Activated T-cell treated with anti-CD3 and anti-CD28 coated beads, Interleukin-2, amount 50 U/mL, for 24 hours (primary cell): ENCODE results near the gene KIAA1217.

Source experiments
- DNase-seq: peaks from one replicate; pipeline ENCODE4 v3.0.0-alpha.2; 2020
- H3K27ac Mint-ChIP-seq: 2 replicates; pipeline ENCODE4 v1.8.0; 2020; ENCODE audit warnings: mild to moderate bottlenecking, mixed read lengths
- H3K27me3 Mint-ChIP-seq: 2 replicates; pipeline ENCODE4 v1.8.0; 2020; ENCODE audit warnings: mixed read lengths
- H3K36me3 Mint-ChIP-seq: 2 replicates; pipeline ENCODE4 v1.8.0; 2020; ENCODE audit warnings: low read depth, mixed read lengths
- H3K4me1 Mint-ChIP-seq: 2 replicates; pipeline ENCODE4 v1.8.0; 2020; ENCODE audit warnings: low read depth, mixed read lengths
- H3K4me3 Mint-ChIP-seq: 2 replicates; pipeline ENCODE4 v1.8.0; 2020; ENCODE audit warnings: mild to moderate bottlenecking, moderate library complexity, mixed read lengths
- H3K9me3 Mint-ChIP-seq: 2 replicates; pipeline ENCODE4 v1.8.0; 2020; ENCODE audit warnings: mixed read lengths

Gene KIAA1217

GRCh38 chr10:24414597-24414996 is 205.7 kb downstream of the KIAA1217 start:
- H3K36me3 Mint-ChIP-seq = no peaks in the 10 kb centered on the region
- DNase-seq = no peak
- peaks cover 22% of the 10 kb centered on the region for H3K27me3 Mint-ChIP-seq
- H3K27ac Mint-ChIP-seq = no peak overlapping the region
- no peaks in the 10 kb centered on the region for H3K9me3 Mint-ChIP-seq
- no peaks in the 10 kb centered on the region for H3K4me1 Mint-ChIP-seq
- no peak overlapping the region for H3K4me3 Mint-ChIP-seq

- Mint-ChIP-seq H3K4me3 (no peak overlapping the region), H3K27me3 (peaks cover 22% of the 10 kb centered on the region), H3K9me3 (no peaks in the 10 kb centered on the region), H3K36me3 (no peaks in the 10 kb centered on the region), H3K27ac (no peak overlapping the region), H3K4me1 (no peaks in the 10 kb centered on the region)
- DNase-seq = no peak
These were observed 206.7 kb downstream of the KIAA1217 start for GRCh38 chr10:24415455-24416125.

GRCh38 chr10:24416248-24416647 is 207.3 kb downstream of the KIAA1217 start:
- H3K9me3 Mint-ChIP-seq = no peaks in the 10 kb centered on the region
- peaks cover 22% of the 10 kb centered on the region for H3K27me3 Mint-ChIP-seq
- no peak overlapping the region for H3K27ac Mint-ChIP-seq
- H3K36me3 Mint-ChIP-seq = no peaks in the 10 kb centered on the region
- DNase-seq = no peak
- no peak overlapping the region for H3K4me3 Mint-ChIP-seq
- H3K4me1 Mint-ChIP-seq = no peaks in the 10 kb centered on the region

GRCh38 chr10:24417053-24417452 is 208.1 kb downstream of the KIAA1217 start:
- Mint-ChIP-seq H3K36me3 (no peaks in the 10 kb centered on the region), H3K4me3 (no peak overlapping the region), H3K9me3 (peaks cover 2% of the 10 kb centered on the region), H3K27me3 (peaks cover 22% of the 10 kb centered on the region), H3K4me1 (no peaks in the 10 kb centered on the region), H3K27ac (no peak overlapping the region)
- DNase-seq = no peak

- DNase-seq = no peak
- Mint-ChIP-seq H3K4me3 (no peak overlapping the region), H3K27me3 (peaks cover 24% of the 10 kb centered on the region), H3K36me3 (no peaks in the 10 kb centered on the region), H3K4me1 (no peaks in the 10 kb centered on the region), H3K9me3 (peaks cover 2% of the 10 kb centered on the region), H3K27ac (no peak overlapping the region)
These were observed 209.6 kb downstream of the KIAA1217 start for GRCh38 chr10:24418532-24418931.

GRCh38 chr10:24419066-24419465 is 210.1 kb downstream of the KIAA1217 start:
- Mint-ChIP-seq H3K4me3 (no peak overlapping the region), H3K36me3 (no peaks in the 10 kb centered on the region), H3K4me1 (no peaks in the 10 kb centered on the region), H3K27me3 (peaks cover 30% of the 10 kb centered on the region), H3K9me3 (peaks cover 2% of the 10 kb centered on the region), H3K27ac (no peak overlapping the region)
- no peak for DNase-seq

GRCh38 chr10:24425151-24425550 is 216.2 kb downstream of the KIAA1217 start:
- Mint-ChIP-seq H3K27ac (no peak overlapping the region), H3K9me3 (peaks cover 2% of the 10 kb centered on the region), H3K4me1 (no peaks in the 10 kb centered on the region), H3K4me3 (no peak overlapping the region), H3K27me3 (peaks cover 10% of the 10 kb centered on the region), H3K36me3 (no peaks in the 10 kb centered on the region)
- no peak for DNase-seq

GRCh38 chr10:24427678-24428409 is 218.9 kb downstream of the KIAA1217 start:
- peaks cover 10% of the 10 kb centered on the region for H3K27me3 Mint-ChIP-seq
- H3K36me3 Mint-ChIP-seq = no peaks in the 10 kb centered on the region
- H3K4me3 Mint-ChIP-seq = no peak overlapping the region
- no peaks in the 10 kb centered on the region for H3K9me3 Mint-ChIP-seq
- H3K4me1 Mint-ChIP-seq = no peaks in the 10 kb centered on the region
- no peak overlapping the region for H3K27ac Mint-ChIP-seq
- DNase-seq = no peak

GRCh38 chr10:24428410-24428782 is 219.5 kb downstream of the KIAA1217 start:
- H3K9me3 Mint-ChIP-seq = no peaks in the 10 kb centered on the region
- H3K27ac Mint-ChIP-seq = no peak overlapping the region
- no peak overlapping the region for H3K4me3 Mint-ChIP-seq
- no peak for DNase-seq
- H3K27me3 Mint-ChIP-seq = peaks cover 7% of the 10 kb centered on the region
- no peaks in the 10 kb centered on the region for H3K4me1 Mint-ChIP-seq
- no peaks in the 10 kb centered on the region for H3K36me3 Mint-ChIP-seq

GRCh38 chr10:24430591-24430990 is 221.7 kb downstream of the KIAA1217 start:
- DNase-seq = no peak
- no peaks in the 10 kb centered on the region for H3K36me3 Mint-ChIP-seq
- H3K4me1 Mint-ChIP-seq = no peaks in the 10 kb centered on the region
- peaks cover 2% of the 10 kb centered on the region for H3K27me3 Mint-ChIP-seq
- no peaks in the 10 kb centered on the region for H3K9me3 Mint-ChIP-seq
- H3K4me3 Mint-ChIP-seq = no peak overlapping the region
- H3K27ac Mint-ChIP-seq = no peak overlapping the region

GRCh38 chr10:24432478-24433416 is 223.8 kb downstream of the KIAA1217 start:
- Mint-ChIP-seq H3K27ac (no peak overlapping the region), H3K36me3 (no peaks in the 10 kb centered on the region), H3K4me3 (no peak overlapping the region), H3K4me1 (no peaks in the 10 kb centered on the region), H3K27me3 (peaks cover 10% of the 10 kb centered on the region), H3K9me3 (no peaks in the 10 kb centered on the region)
- DNase-seq = no peak

GRCh38 chr10:24433705-24434104 is 224.8 kb downstream of the KIAA1217 start:
- Mint-ChIP-seq H3K27me3 (peaks cover 17% of the 10 kb centered on the region), H3K27ac (no peak overlapping the region), H3K9me3 (no peaks in the 10 kb centered on the region), H3K36me3 (no peaks in the 10 kb centered on the region), H3K4me1 (no peaks in the 10 kb centered on the region), H3K4me3 (no peak overlapping the region)
- no peak for DNase-seq

- no peaks in the 10 kb centered on the region for H3K4me1 Mint-ChIP-seq
- no peaks in the 10 kb centered on the region for H3K9me3 Mint-ChIP-seq
- H3K36me3 Mint-ChIP-seq = no peaks in the 10 kb centered on the region
These were observed 226.0 kb downstream of the KIAA1217 start for GRCh38 chr10:24434961-24435360.

GRCh38 chr10:24435374-24435773 is 226.4 kb downstream of the KIAA1217 start:
- H3K27ac Mint-ChIP-seq = no peak overlapping the region
- no peaks in the 10 kb centered on the region for H3K4me1 Mint-ChIP-seq
- no peaks in the 10 kb centered on the region for H3K9me3 Mint-ChIP-seq
- H3K27me3 Mint-ChIP-seq = peaks cover 30% of the 10 kb centered on the region
- no peak overlapping the region for H3K4me3 Mint-ChIP-seq
- no peaks in the 10 kb centered on the region for H3K36me3 Mint-ChIP-seq
- DNase-seq = no peak

More at GRCh38 chr10:24434961-24435360, 226.0 kb downstream of the KIAA1217 start:
- Mint-ChIP-seq H3K27ac (no peak overlapping the region), H3K27me3 (peaks cover 26% of the 10 kb centered on the region), H3K4me3 (no peak overlapping the region)
- DNase-seq = no peak
